GM10266 (cell line): ENCODE measurements around the gene ELMO1.

Experiments used
- DNase-seq: peaks from one replicate; pipeline ENCODE4 v3.0.0; 2012; ENCODE audit errors: extremely low spot score
- TF ChIP-seq, protein P1 (sequence below): IDR thresholded peaks from 2 replicates; pipeline ENCODE4 v1.5.1; 2012; ENCODE audit warnings: mild to moderate bottlenecking, low read depth; ENCODE audit not compliant: control insufficient read depth, insufficient read depth; ENCODE audit errors: missing control alignments

The ELMO1 gene

DNA sequence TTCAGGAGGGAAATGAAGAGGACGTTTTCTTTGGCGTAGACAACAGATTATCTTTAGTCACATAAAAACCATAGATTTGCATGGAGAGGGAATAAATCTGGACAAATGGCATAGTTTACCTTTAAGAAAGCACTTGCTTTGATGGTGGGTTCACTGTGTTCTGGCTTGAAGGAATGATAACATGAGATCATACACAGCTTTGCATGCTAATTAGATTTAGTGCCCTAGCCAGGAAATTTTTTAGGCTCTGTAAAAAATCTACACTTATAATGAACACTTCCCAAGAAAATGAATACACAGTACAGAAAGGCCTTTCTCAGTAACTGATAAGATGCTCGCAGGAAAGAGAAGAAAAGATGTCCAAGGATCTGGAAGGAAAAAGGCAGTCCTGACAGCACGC, 506.1 kb downstream of the ELMO1 start:
- TF ChIP-seq, protein P1, sequence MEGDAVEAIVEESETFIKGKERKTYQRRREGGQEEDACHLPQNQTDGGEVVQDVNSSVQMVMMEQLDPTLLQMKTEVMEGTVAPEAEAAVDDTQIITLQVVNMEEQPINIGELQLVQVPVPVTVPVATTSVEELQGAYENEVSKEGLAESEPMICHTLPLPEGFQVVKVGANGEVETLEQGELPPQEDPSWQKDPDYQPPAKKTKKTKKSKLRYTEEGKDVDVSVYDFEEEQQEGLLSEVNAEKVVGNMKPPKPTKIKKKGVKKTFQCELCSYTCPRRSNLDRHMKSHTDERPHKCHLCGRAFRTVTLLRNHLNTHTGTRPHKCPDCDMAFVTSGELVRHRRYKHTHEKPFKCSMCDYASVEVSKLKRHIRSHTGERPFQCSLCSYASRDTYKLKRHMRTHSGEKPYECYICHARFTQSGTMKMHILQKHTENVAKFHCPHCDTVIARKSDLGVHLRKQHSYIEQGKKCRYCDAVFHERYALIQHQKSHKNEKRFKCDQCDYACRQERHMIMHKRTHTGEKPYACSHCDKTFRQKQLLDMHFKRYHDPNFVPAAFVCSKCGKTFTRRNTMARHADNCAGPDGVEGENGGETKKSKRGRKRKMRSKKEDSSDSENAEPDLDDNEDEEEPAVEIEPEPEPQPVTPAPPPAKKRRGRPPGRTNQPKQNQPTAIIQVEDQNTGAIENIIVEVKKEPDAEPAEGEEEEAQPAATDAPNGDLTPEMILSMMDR = no peak
- no peak for DNase-seq

DNA sequence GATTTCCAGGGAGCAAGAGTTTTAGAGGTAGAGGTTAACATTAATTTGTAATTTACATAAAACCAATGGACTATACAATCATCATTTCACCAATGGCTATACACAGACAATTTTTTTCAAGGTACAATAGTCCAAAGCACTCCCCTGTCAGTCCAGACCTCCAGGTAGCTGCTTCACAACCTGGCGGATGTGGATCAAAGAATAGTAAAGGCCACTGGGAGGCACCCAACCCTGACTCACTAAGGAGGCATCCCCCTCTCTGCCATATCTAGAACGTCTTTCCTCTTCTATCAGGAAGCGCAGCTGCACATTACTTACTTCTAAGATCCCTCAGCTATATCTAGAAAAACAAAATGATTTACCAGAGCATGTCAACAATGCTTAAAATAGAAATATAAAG, 506.6 kb downstream of the ELMO1 start:
- DNase-seq = no peak
- TF ChIP-seq, protein P1 = no peak

DNA sequence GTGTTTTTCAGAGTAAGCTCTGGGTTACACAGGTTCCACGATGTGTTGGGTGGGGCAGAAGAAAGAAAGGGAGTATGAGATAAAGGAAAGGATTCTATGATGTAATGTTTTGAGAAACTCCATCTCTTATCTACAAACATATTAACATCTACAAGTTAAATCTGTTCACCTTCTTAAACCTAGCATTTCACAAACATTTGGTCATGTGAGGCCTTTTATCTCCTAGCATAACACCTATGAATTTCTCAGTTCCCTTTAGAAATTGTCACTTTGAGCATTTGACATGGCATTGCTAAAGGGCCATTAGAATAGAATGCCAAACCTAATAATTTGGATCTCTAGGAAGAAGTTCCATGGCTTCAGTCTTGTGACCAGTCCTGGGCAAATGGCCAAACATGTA, 507.3 kb downstream of the ELMO1 start:
- no peak for DNase-seq
- TF ChIP-seq, protein P1 = no peak

DNA sequence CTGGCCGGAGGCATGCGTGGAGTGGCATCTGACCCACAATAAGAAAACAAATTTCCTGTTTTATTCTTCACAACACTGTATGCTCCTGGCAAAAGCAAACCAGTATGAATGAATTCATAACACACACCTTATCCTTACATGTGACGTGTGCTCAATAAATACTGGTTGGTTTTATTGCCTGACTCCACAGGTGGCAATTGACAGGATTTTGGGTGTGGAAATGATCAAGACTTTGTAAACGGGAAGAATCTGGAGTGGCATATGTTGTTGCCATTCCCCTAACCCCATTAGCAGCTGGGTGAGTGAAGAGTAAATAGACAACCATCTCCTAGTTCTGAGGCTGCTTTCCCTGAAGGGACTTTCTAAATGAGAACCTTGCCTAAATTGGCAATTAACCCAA, 508.8 kb downstream of the ELMO1 start:
- TF ChIP-seq, protein P1 = no peak
- no peak for DNase-seq

DNA sequence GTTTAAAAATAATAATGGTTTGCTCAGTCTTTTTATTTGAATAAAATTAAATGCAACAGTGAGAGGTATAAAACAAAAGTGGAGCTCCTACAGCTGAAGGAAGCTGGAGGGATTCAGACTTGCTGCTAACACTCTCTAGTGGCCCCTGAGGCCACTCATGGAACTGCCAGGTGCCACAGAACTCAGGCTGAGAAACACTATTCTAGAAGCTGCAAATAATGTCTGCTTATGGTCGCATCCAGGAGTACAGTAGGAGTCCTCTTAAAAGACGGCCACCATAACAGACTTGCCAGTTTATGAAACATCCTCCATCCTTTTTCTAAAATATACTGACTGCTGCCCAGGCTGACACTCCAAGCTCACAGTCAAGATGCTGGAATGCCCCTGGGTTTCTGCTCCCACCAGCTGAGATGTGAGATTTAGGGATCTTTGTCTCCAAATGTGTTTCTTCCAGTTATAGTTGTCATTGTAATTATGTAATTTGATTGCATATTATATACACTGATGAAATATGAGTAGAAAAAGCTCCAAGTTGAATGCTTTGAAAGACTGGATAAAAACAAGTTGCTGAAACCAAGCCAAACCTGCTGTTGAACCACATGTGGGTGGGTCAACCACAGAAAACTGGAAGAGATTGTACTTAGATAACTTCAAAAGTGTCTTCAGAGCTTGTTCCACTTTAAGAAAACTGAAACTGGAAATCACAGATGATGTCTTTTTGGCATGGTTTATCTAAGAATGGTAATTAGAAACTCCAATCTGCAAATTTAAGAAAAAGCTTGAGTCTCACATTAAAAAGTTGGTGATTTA, 510.7 kb downstream of the ELMO1 start:
- TF ChIP-seq, protein P1 = no peak
- DNase-seq = no peak

DNA sequence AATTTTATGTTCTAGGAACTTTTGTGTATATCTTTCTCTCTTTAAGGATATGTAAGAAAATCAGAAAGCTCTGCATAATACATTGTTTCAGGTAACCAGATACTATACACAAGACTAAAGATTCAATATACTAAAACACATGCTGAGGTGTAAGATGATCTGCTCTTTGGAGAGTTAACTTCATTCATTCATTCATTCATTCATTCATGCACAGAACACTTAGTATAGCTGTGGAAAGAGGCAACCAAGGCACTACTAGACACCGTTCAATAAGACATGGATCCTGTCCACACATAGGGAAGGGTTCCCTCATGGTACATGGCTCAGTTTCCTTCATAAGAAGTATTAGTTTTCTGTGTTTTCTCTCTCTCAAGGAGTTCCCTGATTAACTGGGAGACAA, 516.8 kb downstream of the ELMO1 start:
- TF ChIP-seq, protein P1 = no peak
- DNase-seq = no peak

DNA sequence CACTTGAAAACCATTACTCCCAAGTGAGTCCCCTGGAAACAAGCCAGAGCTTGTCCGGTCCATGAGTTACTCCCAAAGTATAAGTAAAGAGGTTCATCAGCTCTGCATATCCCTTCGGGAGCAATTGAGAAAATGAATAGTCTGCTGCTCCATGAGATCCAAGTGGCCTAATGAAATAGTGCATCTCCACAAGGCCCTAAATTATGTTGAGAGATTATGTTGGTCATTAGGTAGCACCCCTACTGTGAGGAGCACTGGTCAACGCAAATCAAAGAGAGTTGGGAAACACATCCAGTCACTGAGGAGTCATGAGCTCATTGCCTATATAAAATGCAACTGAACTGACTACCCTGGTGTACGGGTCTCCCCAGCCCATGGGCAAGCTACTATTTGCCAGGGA, 518.9 kb downstream of the ELMO1 start:
- TF ChIP-seq, protein P1 = no peak
- no peak for DNase-seq
